Mammary epithelial cell (primary cell): ENCODE data around the gene CTU1.

ENCODE experiments used
- CTCF ChIP-seq, 2 donors: IDR thresholded peaks in 1 of 2; conservative IDR thresholded peaks in 1 of 2; 2 replicates each; pipeline ENCODE4 v1.5.1; 2011 to 2012; ENCODE audit warnings: inconsistent platforms in 2 of 2, low read length in 2 of 2, mild to moderate bottlenecking in 2 of 2, control low read depth in 1 of 2, low read depth in 1 of 2; ENCODE audit not compliant: insufficient read depth in 1 of 2; ENCODE audit errors: extremely low read depth in 1 of 2
- EZH2 ChIP-seq: IDR thresholded peaks from 2 replicates; pipeline ENCODE4 v1.6.1; 2012; ENCODE audit warnings: low read length, inconsistent platforms, borderline replicate concordance

GRCh38 chr19:51124216-51124615 lies 16.0 kb upstream of the CTU1 start:
- no peak for TF ChIP-seq CTCF (conservative IDR thresholded peaks at IDR 0.05 in 1 of 2, IDR thresholded peaks at IDR 0.05 in 1 of 2; ENCODE audit: extremely low read depth in 1 of 2, insufficient read depth in 1 of 2, low read depth in 1 of 2, low read length in 2 of 2)
- TF ChIP-seq EZH2: no peak
